Peyer's patch (tissue), 4 donors: ENCODE data around the gene IFITM2.

Experiments
- POLR2A ChIP-seq, 2 donors: fragments of 450-650 bp; IDR thresholded peaks; one replicate each; pipeline ENCODE4 v1.5.1; 2017; ENCODE audit warnings: antibody characterized with exemption in 2 of 2, mild to moderate bottlenecking in 2 of 2, moderate library complexity in 2 of 2
- TF ChIP-seq, protein P1 (sequence below), 6 experiments: fragments of 450-650 bp in 4 of 6; fragments of 200-600 bp in 2 of 6; sonication (generic) in 1 of 6; IDR thresholded peaks; one replicate each; pipeline ENCODE4 v1.5.1; 2017 to 2019; ENCODE audit warnings: antibody characterized with exemption in 6 of 6, mild to moderate bottlenecking in 3 of 6, moderate library complexity in 1 of 6

DNA sequence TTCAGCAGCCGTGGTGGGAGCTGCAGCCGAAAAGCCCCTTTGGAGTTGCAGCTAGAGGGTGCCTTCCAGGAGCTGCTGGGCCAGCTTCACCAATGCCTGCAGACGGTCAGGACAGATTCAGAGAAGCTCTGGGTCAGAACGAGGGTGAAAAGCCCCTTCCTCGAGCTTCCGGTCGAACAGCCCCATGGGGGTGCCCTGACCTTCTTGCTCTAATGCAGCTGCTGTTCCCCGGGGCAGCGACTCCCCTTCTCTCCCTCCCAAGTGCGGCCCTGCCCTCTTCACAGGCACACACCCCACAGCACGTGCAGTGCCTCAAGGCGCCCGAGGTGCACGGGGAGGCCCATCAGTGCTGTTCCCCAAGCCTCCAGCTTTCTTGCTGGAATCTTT lies 22.7 kb downstream of the IFITM2 start:
- no peak for TF ChIP-seq POLR2A (IDR thresholded peaks at IDR 0.05)
- TF ChIP-seq, protein P1, sequence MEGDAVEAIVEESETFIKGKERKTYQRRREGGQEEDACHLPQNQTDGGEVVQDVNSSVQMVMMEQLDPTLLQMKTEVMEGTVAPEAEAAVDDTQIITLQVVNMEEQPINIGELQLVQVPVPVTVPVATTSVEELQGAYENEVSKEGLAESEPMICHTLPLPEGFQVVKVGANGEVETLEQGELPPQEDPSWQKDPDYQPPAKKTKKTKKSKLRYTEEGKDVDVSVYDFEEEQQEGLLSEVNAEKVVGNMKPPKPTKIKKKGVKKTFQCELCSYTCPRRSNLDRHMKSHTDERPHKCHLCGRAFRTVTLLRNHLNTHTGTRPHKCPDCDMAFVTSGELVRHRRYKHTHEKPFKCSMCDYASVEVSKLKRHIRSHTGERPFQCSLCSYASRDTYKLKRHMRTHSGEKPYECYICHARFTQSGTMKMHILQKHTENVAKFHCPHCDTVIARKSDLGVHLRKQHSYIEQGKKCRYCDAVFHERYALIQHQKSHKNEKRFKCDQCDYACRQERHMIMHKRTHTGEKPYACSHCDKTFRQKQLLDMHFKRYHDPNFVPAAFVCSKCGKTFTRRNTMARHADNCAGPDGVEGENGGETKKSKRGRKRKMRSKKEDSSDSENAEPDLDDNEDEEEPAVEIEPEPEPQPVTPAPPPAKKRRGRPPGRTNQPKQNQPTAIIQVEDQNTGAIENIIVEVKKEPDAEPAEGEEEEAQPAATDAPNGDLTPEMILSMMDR (IDR thresholded peaks at IDR 0.05), result no peak
